ENCODE results near the gene MYLK3. TPM values are rescaled to one million over a fixed set of nuclear protein-coding genes. Genes with fewer than 3 reads are reported as not detected.

The MYLK3 gene
- polyA plus RNA-seq, 3 donors: 0.32 TPM; not detected in 2

DNA sequence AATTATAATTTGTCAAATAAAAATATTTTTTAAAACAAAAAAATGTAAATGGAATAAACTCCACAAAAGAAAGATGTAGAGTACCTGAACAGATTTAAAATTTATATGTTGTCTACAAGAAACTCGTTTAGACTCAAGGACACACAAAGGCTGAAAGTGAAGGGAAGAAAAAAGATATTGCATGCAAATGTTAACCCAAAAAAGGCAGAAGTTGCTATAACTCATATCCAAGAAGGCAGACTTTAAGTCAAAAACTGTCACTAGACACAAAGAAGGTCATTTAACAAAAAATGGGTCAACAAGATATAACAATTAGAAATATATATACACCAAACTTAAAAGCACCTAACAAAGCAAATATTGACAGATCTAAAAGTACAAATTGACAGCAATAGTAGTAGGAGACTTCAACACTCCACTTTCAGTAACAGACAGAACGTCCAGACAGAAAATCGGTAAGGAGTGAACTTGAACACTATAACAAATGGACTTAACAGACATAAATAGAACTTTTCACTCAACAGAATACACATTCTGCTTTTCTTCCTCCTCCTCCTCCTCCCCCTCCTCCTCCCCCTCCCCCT is 40.8 kb upstream of the MYLK3 start:
- Mint-ChIP-seq H3K4me1 (peaks cover 37% of the 10 kb centered on the region), H3K27ac (peak overlapping the region in 6 of 7 donors; percentile 93 to 97 (median 96)), H3K4me3 (no peak overlapping the region), H3K9me3 (peaks cover 8 to 18% (median 11%) of the 10 kb centered on the region in 7 donors), H3K36me3 (peaks cover 0 to 5% of the 10 kb centered on the region in 2 donors), H3K27me3 (ENCODE audit: low read depth in 3 of 3) (peaks cover 0 to 1% (median 0%) of the 10 kb centered on the region in 3 donors)
- no peaks in the 10 kb centered on the region for H4K20me1 ChIP-seq (ENCODE audit: insufficient read depth, low read length)
- intact Hi-C loops (cut with micrococcal nuclease): loop anchor here in 1 of 2 donors (5.0 kb wide), 1 partner anchor 102 kb away; the partner anchor contains the start of genes ORC6 and VPS35
- WGBS (ENCODE audit: insufficient coverage): no CpG with 5 or more reads among the region's 3 CpGs
- H3K36me3 ChIP-seq (replicated peaks in 1 of 2; ENCODE audit: control insufficient read depth in 1 of 2, insufficient read depth in 2 of 2, low read length in 2 of 2): no peaks in the 10 kb centered on the region
- TF ChIP-seq, protein P1, sequence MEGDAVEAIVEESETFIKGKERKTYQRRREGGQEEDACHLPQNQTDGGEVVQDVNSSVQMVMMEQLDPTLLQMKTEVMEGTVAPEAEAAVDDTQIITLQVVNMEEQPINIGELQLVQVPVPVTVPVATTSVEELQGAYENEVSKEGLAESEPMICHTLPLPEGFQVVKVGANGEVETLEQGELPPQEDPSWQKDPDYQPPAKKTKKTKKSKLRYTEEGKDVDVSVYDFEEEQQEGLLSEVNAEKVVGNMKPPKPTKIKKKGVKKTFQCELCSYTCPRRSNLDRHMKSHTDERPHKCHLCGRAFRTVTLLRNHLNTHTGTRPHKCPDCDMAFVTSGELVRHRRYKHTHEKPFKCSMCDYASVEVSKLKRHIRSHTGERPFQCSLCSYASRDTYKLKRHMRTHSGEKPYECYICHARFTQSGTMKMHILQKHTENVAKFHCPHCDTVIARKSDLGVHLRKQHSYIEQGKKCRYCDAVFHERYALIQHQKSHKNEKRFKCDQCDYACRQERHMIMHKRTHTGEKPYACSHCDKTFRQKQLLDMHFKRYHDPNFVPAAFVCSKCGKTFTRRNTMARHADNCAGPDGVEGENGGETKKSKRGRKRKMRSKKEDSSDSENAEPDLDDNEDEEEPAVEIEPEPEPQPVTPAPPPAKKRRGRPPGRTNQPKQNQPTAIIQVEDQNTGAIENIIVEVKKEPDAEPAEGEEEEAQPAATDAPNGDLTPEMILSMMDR (IDR thresholded peaks at IDR 0.05): no peak
- H3K9me3 ChIP-seq (replicated peaks in 1 of 2; ENCODE audit: control insufficient read depth in 1 of 2, insufficient read depth in 1 of 2, low read length in 2 of 2): peaks cover 0 to 4% of the 10 kb centered on the region in 2 donors
- H3K27ac ChIP-seq (ENCODE audit: low read depth in 1 of 2, low read length in 2 of 2): peak overlapping the region; percentile 81 to 82
- H3K79me2 ChIP-seq (ENCODE audit: insufficient read depth, low read length): no peaks in the 10 kb centered on the region
- H3K4me2 ChIP-seq (replicated peaks; ENCODE audit: extremely low read depth, low read length, poor library complexity, severe bottlenecking): peak overlapping the region; percentile 85
- no peaks in the 10 kb centered on the region for H3K27me3 ChIP-seq (ENCODE audit: control insufficient read depth in 2 of 2, insufficient read depth in 2 of 2, low read length in 2 of 2)
- peaks cover 25 to 35% of the 10 kb centered on the region in 2 donors for H3K4me1 ChIP-seq (ENCODE audit: control insufficient read depth in 1 of 2, insufficient read depth in 2 of 2, low read length in 2 of 2)
- peak overlapping the region in 1 of 3 experiments; percentile 86 for H3K4me3 ChIP-seq (replicated peaks in 1 of 3; ENCODE audit: low read depth in 2 of 3, low read length in 3 of 3)
- no peak overlapping the region for H3K9ac ChIP-seq (ENCODE audit: insufficient read depth, low read length, poor library complexity, severe bottlenecking)
- H2AFZ ChIP-seq (ENCODE audit: insufficient read depth, low read depth, low read length, poor library complexity, severe bottlenecking): peak overlapping the region; percentile 72
- peak in 1 of 3 donors; percentile 18 for DNase-seq

DNA sequence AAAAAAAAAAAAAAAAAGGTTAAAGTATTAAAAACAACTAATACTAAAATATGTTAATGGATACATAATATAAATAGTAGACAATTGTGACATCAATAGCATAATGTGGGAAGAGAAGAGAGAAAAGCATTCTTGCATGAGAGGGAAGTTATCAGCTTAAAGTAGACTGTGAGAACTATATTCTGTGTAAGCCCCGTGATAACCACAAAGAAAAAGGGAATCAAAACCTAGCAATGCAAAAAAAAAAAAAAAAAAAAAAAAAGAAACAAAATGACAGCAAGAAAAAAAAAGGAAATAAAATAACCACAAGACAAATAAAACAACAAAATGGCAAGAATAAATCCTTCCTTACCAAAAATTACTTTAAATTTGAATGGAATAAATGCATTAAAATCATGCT is 39.8 kb upstream of the MYLK3 start:
- Mint-ChIP-seq H3K27ac (peak overlapping the region; percentile 73 to 93 (median 85)), H3K9me3 (peaks cover 3 to 10% (median 4%) of the 10 kb centered on the region in 7 donors), H3K36me3 (no peaks in the 10 kb centered on the region), H3K4me1 (peaks cover 40% of the 10 kb centered on the region), H3K4me3 (peak overlapping the region in 1 of 2 donors; percentile 2), H3K27me3 (ENCODE audit: low read depth in 3 of 3) (peaks cover 0 to 1% (median 0%) of the 10 kb centered on the region in 3 donors)
- Histone ChIP-seq H3K27me3 (ENCODE audit: control insufficient read depth in 2 of 2, insufficient read depth in 2 of 2, low read length in 2 of 2) (no peaks in the 10 kb centered on the region), H3K79me2 (ENCODE audit: insufficient read depth, low read length) (no peaks in the 10 kb centered on the region), H3K4me2 (replicated peaks; ENCODE audit: extremely low read depth, low read length, poor library complexity, severe bottlenecking) (peak overlapping the region; percentile 32), H4K20me1 (ENCODE audit: insufficient read depth, low read length) (no peaks in the 10 kb centered on the region), H3K4me3 (replicated peaks in 1 of 3; ENCODE audit: low read depth in 2 of 3, low read length in 3 of 3) (peak overlapping the region in 1 of 3 experiments; percentile 86), H2AFZ (ENCODE audit: insufficient read depth, low read depth, low read length, poor library complexity, severe bottlenecking) (no peak overlapping the region), H3K9ac (ENCODE audit: insufficient read depth, low read length, poor library complexity, severe bottlenecking) (no peak overlapping the region), H3K9me3 (replicated peaks in 1 of 2; ENCODE audit: control insufficient read depth in 1 of 2, insufficient read depth in 1 of 2, low read length in 2 of 2) (no peaks in the 10 kb centered on the region), H3K4me1 (ENCODE audit: control insufficient read depth in 1 of 2, insufficient read depth in 2 of 2, low read length in 2 of 2) (peaks cover 25 to 35% of the 10 kb centered on the region in 2 donors), H3K36me3 (replicated peaks in 1 of 2; ENCODE audit: control insufficient read depth in 1 of 2, insufficient read depth in 2 of 2, low read length in 2 of 2) (no peaks in the 10 kb centered on the region), H3K27ac (ENCODE audit: low read depth in 1 of 2, low read length in 2 of 2) (peak overlapping the region; percentile 69 to 79)
- TF ChIP-seq, protein P1 (IDR thresholded peaks at IDR 0.05): no peak
- intact Hi-C loops (cut with micrococcal nuclease): loop anchor here in 1 of 2 donors (5.0 kb wide), 1 partner anchor 101 kb away; the partner anchor contains the start of genes ORC6 and VPS35
- no CpG with 5 or more reads among the region's 1 CpG for WGBS (ENCODE audit: insufficient coverage)
- peak; percentile 58 to 72 (median 71) for DNase-seq
